Gastroesophageal sphincter (tissue), 4 donors: ENCODE measurements around the gene C4BPA. TPM values are rescaled to one million over a fixed set of nuclear protein-coding genes. Genes with fewer than 3 reads are reported as not detected.

ENCODE experiments used
- ATAC-seq: fragments of 150-250 bp; one replicate; pipeline ENCODE4 v1.9.1; 2016; ENCODE audit warnings: mild to moderate bottlenecking, moderate library complexity
- H3K27ac ChIP-seq, 4 donors: fragments of 200-600 bp; sonication (generic) in 3 of 4; 1 replicate in 3 of 4; 2 replicates in 1 of 4; pipeline ENCODE4 v1.5.1; 2016 to 2019
- H3K27me3 ChIP-seq: fragments of 200-600 bp; sonication (generic); one replicate; pipeline ENCODE4 v1.5.1; 2019
- H3K36me3 ChIP-seq, 2 donors: fragments of 200-600 bp; sonication (generic); one replicate each; pipeline ENCODE4 v1.5.1; 2019; ENCODE audit warnings: control low read depth in 1 of 2
- H3K4me1 ChIP-seq, 3 donors: fragments of 200-600 bp; sonication (generic); 1 replicate in 2 of 3; 2 replicates in 1 of 3; pipeline ENCODE4 v1.5.1; 2016 to 2019; ENCODE audit warnings: control low read depth in 2 of 3
- H3K4me3 ChIP-seq, 2 donors: fragments of 200-600 bp; sonication (generic); one replicate each; pipeline ENCODE4 v1.5.1; 2019; ENCODE audit warnings: mild to moderate bottlenecking in 1 of 2, moderate library complexity in 1 of 2
- H3K9me3 ChIP-seq, 3 donors: fragments of 200-600 bp; sonication (generic); one replicate each; pipeline ENCODE4 v1.5.1; 2017 to 2019; ENCODE audit warnings: control low read depth in 2 of 3
- EP300 ChIP-seq: sonication (generic); formaldehyde crosslinking; IDR thresholded peaks from one replicate; pipeline ENCODE4 v1.6.1; 2017; ENCODE audit warnings: antibody characterized with exemption, mild to moderate bottlenecking
- POLR2A ChIP-seq, 2 donors: fragments of 450-650 bp; IDR thresholded peaks; one replicate each; pipeline ENCODE4 v1.6.1; 2017; ENCODE audit warnings: antibody characterized with exemption in 2 of 2, mild to moderate bottlenecking in 2 of 2, moderate library complexity in 1 of 2
- POLR2AphosphoS5 ChIP-seq: sonication (generic); formaldehyde crosslinking; IDR thresholded peaks from one replicate; pipeline ENCODE4 v1.6.1; 2017; ENCODE audit warnings: antibody characterized with exemption
- whole genome bisulfite sequencing, 2 donors: methylation state at CpG; one replicate each; pipeline ENCODE4 v1.1.5; 2018; ENCODE audit warnings: low coverage in 1 of 2; 5-methylcytosine and 5-hydroxymethylcytosine counted together
- total RNA-seq, 4 donors: library from RNA; depleted of rRNA; stranded (reverse); fragments of >200 nt; gene quantifications; one replicate each; pipeline ENCODE4 v1.1.0, GENCODE V29; 2016
- TF ChIP-seq, protein P1 (sequence below), 4 experiments: fragments of 200-600 bp in 2 of 4; fragments of 450-650 bp in 2 of 4; sonication (generic) in 1 of 4; IDR thresholded peaks; one replicate each; pipeline ENCODE4 v1.5.1; 2017 to 2019; ENCODE audit warnings: antibody characterized with exemption in 4 of 4, mild to moderate bottlenecking in 2 of 4, moderate library complexity in 2 of 4

Gene C4BPA
- total RNA-seq, 4 donors from 2014 or later = 3.1 TPM; not detected in 3

DNA sequence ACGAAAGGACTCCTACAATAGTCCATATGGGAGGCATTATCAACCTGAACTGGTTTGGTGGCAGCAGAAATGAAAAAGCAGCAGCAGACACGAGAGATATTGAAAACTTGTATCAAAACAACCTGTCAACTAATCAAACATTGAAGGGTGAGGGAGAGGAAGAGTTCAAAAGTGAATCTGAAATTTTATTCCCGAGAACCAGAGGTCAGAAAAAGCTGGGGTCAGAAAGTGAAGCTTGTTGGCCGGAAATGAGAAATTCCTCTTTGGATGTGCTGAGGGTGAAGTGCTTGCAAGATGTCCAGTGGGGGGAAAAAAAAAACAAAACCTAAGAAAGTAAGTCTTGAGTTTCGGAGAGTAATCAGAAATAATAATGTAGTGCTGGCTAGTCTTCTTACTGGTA is 1.9 kb upstream of the C4BPA start:
- no peaks in the 10 kb centered on the region for H3K4me1 ChIP-seq
- TF ChIP-seq POLR2AphosphoS5 (no peak), POLR2A (IDR thresholded peaks at IDR 0.05) (no peak), EP300 (no peak)
- TF ChIP-seq, protein P1, sequence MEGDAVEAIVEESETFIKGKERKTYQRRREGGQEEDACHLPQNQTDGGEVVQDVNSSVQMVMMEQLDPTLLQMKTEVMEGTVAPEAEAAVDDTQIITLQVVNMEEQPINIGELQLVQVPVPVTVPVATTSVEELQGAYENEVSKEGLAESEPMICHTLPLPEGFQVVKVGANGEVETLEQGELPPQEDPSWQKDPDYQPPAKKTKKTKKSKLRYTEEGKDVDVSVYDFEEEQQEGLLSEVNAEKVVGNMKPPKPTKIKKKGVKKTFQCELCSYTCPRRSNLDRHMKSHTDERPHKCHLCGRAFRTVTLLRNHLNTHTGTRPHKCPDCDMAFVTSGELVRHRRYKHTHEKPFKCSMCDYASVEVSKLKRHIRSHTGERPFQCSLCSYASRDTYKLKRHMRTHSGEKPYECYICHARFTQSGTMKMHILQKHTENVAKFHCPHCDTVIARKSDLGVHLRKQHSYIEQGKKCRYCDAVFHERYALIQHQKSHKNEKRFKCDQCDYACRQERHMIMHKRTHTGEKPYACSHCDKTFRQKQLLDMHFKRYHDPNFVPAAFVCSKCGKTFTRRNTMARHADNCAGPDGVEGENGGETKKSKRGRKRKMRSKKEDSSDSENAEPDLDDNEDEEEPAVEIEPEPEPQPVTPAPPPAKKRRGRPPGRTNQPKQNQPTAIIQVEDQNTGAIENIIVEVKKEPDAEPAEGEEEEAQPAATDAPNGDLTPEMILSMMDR (IDR thresholded peaks at IDR 0.05) = no peak
- WGBS, 2 donors = 30 to 64% methylated on average over 5 of the region's 5 CpGs
- no peak overlapping the region for H3K4me3 ChIP-seq
- no peak for ATAC-seq
- H3K36me3 ChIP-seq = no peaks in the 10 kb centered on the region
- H3K27me3 ChIP-seq = peaks cover under 1% of the 10 kb centered on the region
- no peak overlapping the region for H3K27ac ChIP-seq
- no peaks in the 10 kb centered on the region for H3K9me3 ChIP-seq

DNA sequence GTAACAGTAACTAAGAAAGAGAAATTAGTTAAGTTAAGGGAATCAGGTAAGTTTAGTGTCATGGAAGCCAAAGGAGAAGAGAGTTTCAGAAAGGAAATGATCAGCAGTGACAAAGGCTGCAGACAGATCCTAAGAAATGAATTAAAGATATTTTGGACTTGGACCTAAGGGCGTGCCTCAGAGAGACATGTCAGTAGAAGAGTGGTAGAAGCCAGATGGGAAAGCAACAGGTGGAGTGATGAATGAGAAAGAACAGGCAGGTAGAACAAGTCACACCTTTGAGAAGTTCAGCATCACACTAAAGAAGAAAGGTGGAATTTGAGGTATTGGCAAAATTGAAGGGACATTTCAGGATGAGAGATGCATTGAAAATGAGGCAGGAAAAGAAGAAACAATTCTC is 1.4 kb upstream of the C4BPA start:
- H3K4me1 ChIP-seq = no peaks in the 10 kb centered on the region
- no peak for TF ChIP-seq EP300
- no peak for TF ChIP-seq POLR2A (IDR thresholded peaks at IDR 0.05)
- TF ChIP-seq, protein P1 (IDR thresholded peaks at IDR 0.05) = no peak
- TF ChIP-seq POLR2AphosphoS5 = no peak
- H3K36me3 ChIP-seq = no peaks in the 10 kb centered on the region
- no peak overlapping the region for H3K4me3 ChIP-seq
- H3K27ac ChIP-seq = no peak overlapping the region
- no peaks in the 10 kb centered on the region for H3K27me3 ChIP-seq
- no peak for ATAC-seq
- no peaks in the 10 kb centered on the region for H3K9me3 ChIP-seq
- WGBS, 2 donors = 86 to 100% methylated on average over 1 of the region's 1 CpG

DNA sequence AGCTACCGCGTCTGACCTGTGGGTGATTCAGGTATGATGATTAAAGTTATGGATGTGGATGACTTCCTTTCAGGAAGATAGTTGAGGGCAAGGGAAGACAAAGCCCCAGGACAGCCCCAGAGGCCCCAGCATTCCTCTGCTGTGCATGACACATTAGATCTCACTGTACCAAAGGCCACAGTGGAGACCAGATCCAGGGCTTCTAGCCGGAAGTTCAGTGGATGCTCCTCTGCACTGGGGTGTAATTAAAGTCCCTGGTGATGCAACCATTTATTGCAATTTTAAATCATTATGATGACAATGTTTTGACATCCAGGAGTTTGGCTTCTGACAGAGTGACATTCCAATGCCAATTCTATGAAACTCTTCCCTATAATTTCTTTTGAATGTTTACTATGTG is 5.0 kb downstream of the C4BPA start:
- Histone ChIP-seq H3K4me1 (no peaks in the 10 kb centered on the region), H3K4me3 (no peak overlapping the region), H3K27me3 (peaks cover 9% of the 10 kb centered on the region), H3K27ac (no peak overlapping the region), H3K9me3 (no peaks in the 10 kb centered on the region), H3K36me3 (no peaks in the 10 kb centered on the region)
- TF ChIP-seq POLR2A (IDR thresholded peaks at IDR 0.05) (no peak), EP300 (no peak), POLR2AphosphoS5 (no peak)
- TF ChIP-seq, protein P1 (IDR thresholded peaks at IDR 0.05) = no peak
- ATAC-seq = no peak
- WGBS, 2 donors = 70 to 90% methylated on average over 2 to 3 of the region's 3 CpGs

DNA sequence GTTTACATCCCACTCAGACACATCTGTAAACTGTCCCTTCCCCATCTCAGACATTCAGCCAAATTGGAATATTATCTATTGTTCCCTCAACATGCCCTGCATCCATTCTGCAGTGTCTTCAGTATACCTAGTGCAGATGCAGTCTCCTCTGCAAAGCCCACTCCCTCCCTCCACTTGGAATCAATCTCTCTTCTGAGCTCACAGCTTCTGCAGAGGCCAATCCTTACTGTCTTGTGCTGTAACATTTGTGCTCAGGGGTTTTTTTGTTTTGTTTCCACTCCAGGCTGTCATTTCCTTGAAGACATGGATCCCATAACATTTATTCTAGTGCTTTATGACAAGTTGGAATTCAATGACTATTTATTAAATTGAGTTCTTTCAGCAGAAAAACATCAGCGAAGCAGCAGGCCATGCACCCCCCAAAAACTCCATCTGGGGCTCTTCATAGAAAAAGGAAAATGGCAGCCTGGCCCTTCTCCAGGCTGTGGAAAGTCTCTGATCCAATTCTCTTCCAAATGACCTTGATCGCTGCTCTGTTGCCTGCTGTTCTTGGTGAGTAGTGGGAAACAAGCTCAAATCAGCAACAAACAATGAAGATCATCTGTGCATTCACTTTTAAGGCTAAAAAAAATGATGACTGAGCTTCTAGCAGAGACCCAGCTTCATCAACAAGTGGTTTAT is 8.7 kb downstream of the C4BPA start:
- no peak for ATAC-seq
- Histone ChIP-seq H3K4me3 (no peak overlapping the region), H3K9me3 (no peaks in the 10 kb centered on the region), H3K27me3 (peaks cover 9% of the 10 kb centered on the region), H3K27ac (no peak overlapping the region), H3K36me3 (no peaks in the 10 kb centered on the region), H3K4me1 (no peaks in the 10 kb centered on the region)
- 64 to 69% methylated on average over 2 of the region's 2 CpGs for WGBS, 2 donors
- TF ChIP-seq POLR2AphosphoS5 (no peak), EP300 (no peak), POLR2A (IDR thresholded peaks at IDR 0.05) (no peak)
- TF ChIP-seq, protein P1 (IDR thresholded peaks at IDR 0.05) = no peak

DNA sequence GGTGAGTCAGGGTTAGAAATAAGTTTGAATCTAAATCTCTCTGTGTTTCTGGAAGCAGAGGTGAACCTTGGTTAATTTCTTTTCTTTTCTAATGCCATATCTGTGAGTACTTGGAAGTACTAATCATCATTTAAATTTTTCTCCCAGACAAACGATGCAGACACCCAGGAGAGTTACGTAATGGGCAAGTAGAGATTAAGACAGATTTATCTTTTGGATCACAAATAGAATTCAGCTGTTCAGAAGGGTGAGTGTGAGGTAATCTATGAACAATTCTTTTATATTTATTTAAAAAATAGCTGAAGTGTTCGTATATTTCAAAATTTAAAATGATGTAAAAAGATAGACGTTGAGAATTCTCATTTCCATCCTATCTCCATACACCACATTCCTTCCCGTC is 11.2 kb downstream of the C4BPA start:
- H3K4me3 ChIP-seq = no peak overlapping the region
- 47 to 55% methylated on average over 5 of the region's 5 CpGs for WGBS, 2 donors
- no peak overlapping the region for H3K27ac ChIP-seq
- no peaks in the 10 kb centered on the region for H3K27me3 ChIP-seq
- no peaks in the 10 kb centered on the region for H3K36me3 ChIP-seq
- H3K4me1 ChIP-seq = no peaks in the 10 kb centered on the region
- H3K9me3 ChIP-seq = no peaks in the 10 kb centered on the region
- no peak for ATAC-seq
- no peak for TF ChIP-seq POLR2A (IDR thresholded peaks at IDR 0.05)
- TF ChIP-seq, protein P1 (IDR thresholded peaks at IDR 0.05) = no peak
- no peak for TF ChIP-seq EP300
- no peak for TF ChIP-seq POLR2AphosphoS5
